ENCODE data around the gene DNAJC17. TPM values are rescaled to one million over a fixed set of nuclear protein-coding genes. Genes with fewer than 3 reads are reported as not detected.

Gene DNAJC17
- total RNA-seq, 3 donors from 2014 or later (not counting 1 experiment from before 2014, with no cell fraction given) = 36.2 to 64.9 (median 50.0) TPM

- no peaks in the 10 kb centered on the region for H3K36me3 Mint-ChIP-seq
- H3K36me3 ChIP-seq (ENCODE audit: control insufficient read depth, insufficient read depth, low read length) = peaks cover 7% of the 10 kb centered on the region
- H3K4me1 Mint-ChIP-seq = peaks cover 31 to 35% of the 10 kb centered on the region in 2 donors
- H3K4me1 ChIP-seq (ENCODE audit: control insufficient read depth, insufficient read depth, low read length) = peaks cover 26% of the 10 kb centered on the region
- H3K27ac ChIP-seq (ENCODE audit: low read length) = no peak overlapping the region
- WGBS (ENCODE audit: insufficient coverage) = no CpG with 5 or more reads among the region's 3 CpGs
- no peaks in the 10 kb centered on the region for H3K27me3 Mint-ChIP-seq (ENCODE audit: low read depth in 2 of 2)
- no peak overlapping the region for H3K4me3 ChIP-seq (ENCODE audit: low read length)
- no peaks in the 10 kb centered on the region for H3K9me3 Mint-ChIP-seq
- TF ChIP-seq CTCF (IDR thresholded peaks at IDR 0.05) = no peak
- H3K4me3 Mint-ChIP-seq = no peak overlapping the region
- no peak overlapping the region for H3K27ac Mint-ChIP-seq
- no peak for ATAC-seq
- DNase-seq = no peak
- no peaks in the 10 kb centered on the region for H3K9me3 ChIP-seq (ENCODE audit: control insufficient read depth, insufficient read depth, low read length)
- intact Hi-C loops (cut with micrococcal nuclease) = no loop called here
- H3K27me3 ChIP-seq (ENCODE audit: control insufficient read depth, insufficient read depth, low read length) = no peaks in the 10 kb centered on the region
These were observed 16.6 kb downstream of the DNAJC17 start for GRCh38 chr15:40790718-40791117.

GRCh38 chr15:40789999-40790398, 17.3 kb downstream of the DNAJC17 start:
- no peaks in the 10 kb centered on the region for H3K9me3 ChIP-seq (ENCODE audit: control insufficient read depth, insufficient read depth, low read length)
- no peak overlapping the region for H3K27ac Mint-ChIP-seq
- H3K27ac ChIP-seq (ENCODE audit: low read length) = no peak overlapping the region
- peaks cover 31 to 32% of the 10 kb centered on the region in 2 donors for H3K4me1 Mint-ChIP-seq
- ATAC-seq (no peak), DNase-seq (no peak)
- H3K4me3 ChIP-seq (ENCODE audit: low read length) = no peak overlapping the region
- no peaks in the 10 kb centered on the region for H3K36me3 Mint-ChIP-seq
- H3K27me3 ChIP-seq (ENCODE audit: control insufficient read depth, insufficient read depth, low read length) = no peaks in the 10 kb centered on the region
- no peak overlapping the region for H3K4me3 Mint-ChIP-seq
- intact Hi-C loops (cut with micrococcal nuclease) = no loop called here
- WGBS (ENCODE audit: insufficient coverage) = 95% methylated on average over 8 of the region's 8 CpGs
- H3K4me1 ChIP-seq (ENCODE audit: control insufficient read depth, insufficient read depth, low read length) = peaks cover 26% of the 10 kb centered on the region
- H3K27me3 Mint-ChIP-seq (ENCODE audit: low read depth in 2 of 2) = no peaks in the 10 kb centered on the region
- no peak for TF ChIP-seq CTCF (IDR thresholded peaks at IDR 0.05)
- H3K9me3 Mint-ChIP-seq = no peaks in the 10 kb centered on the region
- H3K36me3 ChIP-seq (ENCODE audit: control insufficient read depth, insufficient read depth, low read length) = peaks cover 7% of the 10 kb centered on the region

- WGBS (ENCODE audit: insufficient coverage) = 89% methylated on average over 5 of the region's 5 CpGs
- Histone ChIP-seq H3K36me3 (ENCODE audit: control insufficient read depth, insufficient read depth, low read length) (peaks cover 7% of the 10 kb centered on the region), H3K27me3 (ENCODE audit: control insufficient read depth, insufficient read depth, low read length) (no peaks in the 10 kb centered on the region), H3K4me3 (ENCODE audit: low read length) (no peak overlapping the region), H3K4me1 (ENCODE audit: control insufficient read depth, insufficient read depth, low read length) (peaks cover 26% of the 10 kb centered on the region), H3K27ac (ENCODE audit: low read length) (no peak overlapping the region), H3K9me3 (ENCODE audit: control insufficient read depth, insufficient read depth, low read length) (no peaks in the 10 kb centered on the region)
- Mint-ChIP-seq H3K4me1 (peaks cover 31 to 32% of the 10 kb centered on the region in 2 donors), H3K36me3 (no peaks in the 10 kb centered on the region), H3K9me3 (no peaks in the 10 kb centered on the region), H3K4me3 (no peak overlapping the region), H3K27me3 (ENCODE audit: low read depth in 2 of 2) (no peaks in the 10 kb centered on the region), H3K27ac (peak overlapping the region; percentile 3 to 75)
- ATAC-seq (no peak), DNase-seq (no peak)
- intact Hi-C loops (cut with micrococcal nuclease) = no loop called here
- TF ChIP-seq CTCF (IDR thresholded peaks at IDR 0.05) = no peak
These were observed 18.2 kb downstream of the DNAJC17 start for GRCh38 chr15:40789119-40789518.

GRCh38 chr15:40787991-40788390, 19.3 kb downstream of the DNAJC17 start:
- H3K27ac ChIP-seq (ENCODE audit: low read length) = peak overlapping the region; percentile 56
- intact Hi-C loops (cut with micrococcal nuclease) = no loop called here
- no peaks in the 10 kb centered on the region for H3K27me3 ChIP-seq (ENCODE audit: control insufficient read depth, insufficient read depth, low read length)
- H3K36me3 Mint-ChIP-seq = no peaks in the 10 kb centered on the region
- no peaks in the 10 kb centered on the region for H3K27me3 Mint-ChIP-seq (ENCODE audit: low read depth in 2 of 2)
- no peak overlapping the region for H3K4me3 Mint-ChIP-seq
- H3K4me3 ChIP-seq (ENCODE audit: low read length) = no peak overlapping the region
- H3K9me3 Mint-ChIP-seq = no peaks in the 10 kb centered on the region
- 82% methylated on average over 6 of the region's 6 CpGs for WGBS (ENCODE audit: insufficient coverage)
- H3K9me3 ChIP-seq (ENCODE audit: control insufficient read depth, insufficient read depth, low read length) = no peaks in the 10 kb centered on the region
- H3K27ac Mint-ChIP-seq = peak overlapping the region; percentile 79 to 87
- H3K36me3 ChIP-seq (ENCODE audit: control insufficient read depth, insufficient read depth, low read length) = peaks cover 7% of the 10 kb centered on the region
- DNase-seq (no peak), ATAC-seq (peak in 1 of 3 donors; percentile 21)
- peaks cover 26% of the 10 kb centered on the region for H3K4me1 ChIP-seq (ENCODE audit: control insufficient read depth, insufficient read depth, low read length)
- no peak for TF ChIP-seq CTCF (IDR thresholded peaks at IDR 0.05)
- H3K4me1 Mint-ChIP-seq = peaks cover 31 to 35% of the 10 kb centered on the region in 2 donors

Data from natural killer cell (primary cell).